OCI-LY3 (cell line): ENCODE data around the gene CCDC69.

Experiments
- H2AFZ ChIP-seq: fragments of 200-600, 300-600 bp; shearing (Covaris generic); 2 replicates; pipeline ENCODE4 v1.6.0; 2014; ENCODE audit warnings: antibody characterized with exemption, low read depth, low read length
- H3K27ac ChIP-seq: fragments of 200-600, 300-600 bp; sonication (generic); 2 replicates; pipeline ENCODE4 v1.5.1; 2014; ENCODE audit warnings: mild to moderate bottlenecking, low read length, moderate library complexity, mixed read lengths
- H3K27me3 ChIP-seq: fragments of 200-600, 300-600 bp; sonication (generic); 2 replicates; pipeline ENCODE4 v1.6.1; 2014; ENCODE audit warnings: low read depth, low read length, mixed read lengths
- H3K36me3 ChIP-seq: fragments of 200-600, 300-600 bp; sonication (generic); replicated peaks from 2 replicates; pipeline ENCODE3; 2014; ENCODE audit warnings: low read depth, low read length, mixed read lengths
- H3K4me1 ChIP-seq: fragments of 300-600, 200-600 bp; sonication (generic); 2 replicates; pipeline ENCODE4 v1.6.1; 2014; ENCODE audit warnings: low read length, mixed read lengths
- H3K4me2 ChIP-seq: fragments of 200-600, 300-600 bp; sonication (generic); 2 replicates; pipeline ENCODE4 v1.6.1; 2014; ENCODE audit warnings: low read length, mixed read lengths
- H3K4me3 ChIP-seq: fragments of 300-600, 200-600 bp; sonication (generic); 2 replicates; pipeline ENCODE4 v1.5.1; 2014; ENCODE audit warnings: antibody characterized with exemption, mild to moderate bottlenecking, low read length, moderate library complexity
- H3K79me2 ChIP-seq: fragments of 300-600, 200-600 bp; shearing (Covaris generic); 2 replicates; pipeline ENCODE4 v1.6.1; 2014; ENCODE audit warnings: mild to moderate bottlenecking, low read length, mixed read lengths
- H3K9ac ChIP-seq: fragments of 300-600, 200-600 bp; shearing (Covaris generic); 2 replicates; pipeline ENCODE4 v1.6.0; 2014; ENCODE audit warnings: mild to moderate bottlenecking, low read length, moderate library complexity
- H3K9me3 ChIP-seq: fragments of 200-600, 300-600 bp; shearing (Covaris generic); 2 replicates; pipeline ENCODE4 v1.6.1; 2014; ENCODE audit warnings: low read length, mixed read lengths; ENCODE audit not compliant: insufficient read depth
- H4K20me1 ChIP-seq: fragments of 200-600, 300-600 bp; sonication (generic); 2 replicates; pipeline ENCODE4 v1.6.1; 2016; ENCODE audit warnings: low read length, mixed read lengths; ENCODE audit not compliant: insufficient read depth
- CTCF ChIP-seq: fragments of 200-600, 300-600 bp; sonication (generic); IDR thresholded peaks from 2 replicates; pipeline ENCODE4 v1.5.1; 2014; ENCODE audit warnings: antibody characterized with exemption, low read length, low read depth
- EZH2phosphoT487 ChIP-seq: fragments of 200-600 bp; shearing (Covaris generic); IDR thresholded peaks from 2 replicates; pipeline ENCODE4 v1.6.1; 2018; ENCODE audit warnings: antibody characterized with exemption, mixed run types, low read depth

The CCDC69 gene

DNA sequence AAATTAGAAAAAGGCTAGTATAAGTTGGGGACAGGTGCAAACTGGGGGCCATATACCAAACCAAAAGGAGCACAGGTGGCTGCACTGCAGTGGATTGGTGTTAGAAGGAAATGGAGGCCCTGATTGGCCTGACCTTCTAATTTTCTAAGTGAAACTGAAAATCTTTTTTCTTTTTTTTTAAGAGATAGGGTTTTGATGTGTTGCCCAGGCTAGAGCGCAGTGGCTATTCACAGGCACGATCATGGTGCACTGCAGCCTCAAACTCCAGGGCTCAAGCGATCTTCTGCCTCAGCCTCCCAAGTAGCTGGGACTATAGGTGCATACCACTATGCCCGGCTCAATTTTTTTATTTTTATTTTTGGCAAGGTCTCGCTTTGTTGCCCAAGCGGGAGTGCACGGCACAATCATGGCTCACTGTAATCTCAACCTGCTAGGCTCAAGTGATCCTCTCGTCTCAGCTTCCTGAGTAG, 9.8 kb upstream of the CCDC69 start:
- Histone ChIP-seq H4K20me1 (no peaks in the 10 kb centered on the region), H3K27ac (no peak overlapping the region), H3K9ac (no peak overlapping the region), H3K27me3 (no peaks in the 10 kb centered on the region), H3K9me3 (no peaks in the 10 kb centered on the region), H3K36me3 (no peaks in the 10 kb centered on the region), H2AFZ (no peak overlapping the region), H3K4me2 (no peak overlapping the region), H3K4me3 (no peak overlapping the region), H3K4me1 (peaks cover 26% of the 10 kb centered on the region), H3K79me2 (no peaks in the 10 kb centered on the region)
- TF ChIP-seq EZH2phosphoT487 = no peak
- no peak for TF ChIP-seq CTCF

DNA sequence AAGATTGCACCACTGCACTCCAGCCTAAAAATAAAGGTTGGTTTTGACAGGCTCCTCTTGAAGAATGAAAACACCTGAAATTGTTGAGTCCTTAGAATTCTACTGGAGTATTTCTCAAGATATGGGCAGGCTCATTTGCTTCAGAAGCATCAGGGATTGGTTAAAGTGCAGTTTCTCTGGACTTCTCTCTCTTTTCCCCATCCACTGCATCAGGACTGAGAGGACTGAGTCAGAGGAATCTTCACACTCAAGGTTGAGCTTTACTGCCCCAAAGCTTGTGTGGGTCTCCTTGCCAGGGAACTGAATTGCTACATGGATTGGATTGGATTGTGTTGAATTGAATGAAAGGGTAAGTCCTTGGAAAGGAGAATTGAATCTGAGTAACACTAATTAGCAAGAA, 7.5 kb upstream of the CCDC69 start:
- no peaks in the 10 kb centered on the region for H3K9me3 ChIP-seq
- H2AFZ ChIP-seq = no peak overlapping the region
- no peak overlapping the region for H3K4me3 ChIP-seq
- H3K4me2 ChIP-seq = no peak overlapping the region
- H3K27me3 ChIP-seq = no peaks in the 10 kb centered on the region
- no peak overlapping the region for H3K9ac ChIP-seq
- no peaks in the 10 kb centered on the region for H3K36me3 ChIP-seq
- TF ChIP-seq CTCF (no peak), EZH2phosphoT487 (no peak)
- H4K20me1 ChIP-seq = no peaks in the 10 kb centered on the region
- no peak overlapping the region for H3K27ac ChIP-seq
- no peaks in the 10 kb centered on the region for H3K79me2 ChIP-seq
- H3K4me1 ChIP-seq = peaks cover 11% of the 10 kb centered on the region

DNA sequence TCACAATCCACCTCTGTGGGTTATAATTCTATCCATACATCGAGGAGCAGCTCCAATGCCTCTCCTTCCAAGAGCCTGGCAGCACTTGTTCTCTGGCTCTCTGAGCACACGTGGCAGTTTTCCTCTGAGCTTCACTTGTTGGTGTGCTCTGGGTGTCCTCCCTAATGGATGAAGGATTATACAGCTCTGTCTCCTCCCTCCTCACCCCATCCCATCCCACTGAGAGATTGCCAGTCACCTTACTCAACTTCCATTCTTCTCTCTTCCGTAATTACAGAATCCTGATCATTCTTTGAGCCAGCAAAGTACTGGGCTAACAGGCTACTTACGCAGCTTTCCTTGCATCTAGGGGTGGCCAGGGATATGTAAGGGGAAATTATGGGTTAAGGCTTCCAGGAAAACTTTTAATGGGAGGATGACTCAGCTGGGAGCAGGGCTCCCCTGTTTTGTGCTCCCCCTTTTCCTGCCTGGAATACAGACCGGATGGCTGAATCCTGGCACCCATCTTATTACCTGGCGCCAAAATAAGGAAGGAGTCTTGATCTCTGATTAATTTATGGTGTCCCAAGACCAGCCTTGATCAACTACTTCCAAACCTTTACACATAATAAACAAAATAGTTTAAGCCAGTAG, 6.3 kb upstream of the CCDC69 start:
- Histone ChIP-seq H3K9me3 (no peaks in the 10 kb centered on the region), H3K4me1 (peaks cover 15% of the 10 kb centered on the region), H3K27me3 (no peaks in the 10 kb centered on the region), H3K9ac (no peak overlapping the region), H3K79me2 (no peaks in the 10 kb centered on the region), H3K4me3 (no peak overlapping the region), H4K20me1 (no peaks in the 10 kb centered on the region), H3K36me3 (no peaks in the 10 kb centered on the region), H3K27ac (no peak overlapping the region), H2AFZ (no peak overlapping the region), H3K4me2 (no peak overlapping the region)
- TF ChIP-seq EZH2phosphoT487 (no peak), CTCF (no peak)

- Histone ChIP-seq H3K4me1 (peaks cover 15% of the 10 kb centered on the region), H3K4me2 (no peak overlapping the region), H4K20me1 (no peaks in the 10 kb centered on the region)
Measured at GRCh38 chr5:151228986-151229385, 5.1 kb upstream of the CCDC69 start.

More at GRCh38 chr5:151228986-151229385, 5.1 kb upstream of the CCDC69 start:
- Histone ChIP-seq H3K9ac (no peak overlapping the region), H3K4me3 (no peak overlapping the region), H3K79me2 (no peaks in the 10 kb centered on the region; the same call in 1 of the 2 replicates), H3K36me3 (no peaks in the 10 kb centered on the region), H3K27ac (no peak overlapping the region), H3K27me3 (no peaks in the 10 kb centered on the region), H2AFZ (no peak overlapping the region), H3K9me3 (no peaks in the 10 kb centered on the region)
- TF ChIP-seq EZH2phosphoT487 (no peak), CTCF (no peak)
